ENCODE measurements around the gene ZNF408.

Gene ZNF408

DNA sequence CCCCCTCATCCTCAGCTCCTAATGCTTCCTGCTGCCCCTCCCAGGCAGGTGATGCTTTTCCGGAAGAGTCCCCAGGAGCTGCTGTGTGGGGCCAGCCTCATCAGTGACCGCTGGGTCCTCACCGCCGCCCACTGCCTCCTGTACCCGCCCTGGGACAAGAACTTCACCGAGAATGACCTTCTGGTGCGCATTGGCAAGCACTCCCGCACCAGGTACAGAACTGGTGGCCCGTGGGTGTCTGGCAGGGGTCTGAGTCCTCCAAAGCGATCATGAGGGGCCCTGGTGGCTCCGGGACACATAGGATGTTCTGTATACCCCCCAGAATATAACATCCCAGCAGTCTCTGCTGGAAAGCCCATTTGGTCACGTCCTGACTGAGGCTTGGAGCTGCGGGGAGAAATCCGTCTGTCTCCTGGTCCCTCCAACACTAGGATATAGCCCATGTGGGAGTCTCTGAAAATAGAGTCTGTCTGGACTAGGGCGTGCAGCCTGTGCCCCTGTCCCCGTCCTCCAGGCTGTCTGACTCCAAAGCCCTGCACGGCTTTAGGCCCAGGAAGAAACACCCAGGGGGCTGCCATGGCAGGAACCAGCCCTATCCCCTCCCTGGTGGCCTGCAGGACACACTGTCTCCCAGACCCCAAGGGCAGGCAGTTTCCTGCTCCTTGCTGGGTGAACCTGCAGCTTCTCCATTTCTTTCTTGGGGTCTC lies 27.3 kb downstream of the ZNF408 start:
- no peak for DNase-seq (ENCODE audit: low spot score)

DNA sequence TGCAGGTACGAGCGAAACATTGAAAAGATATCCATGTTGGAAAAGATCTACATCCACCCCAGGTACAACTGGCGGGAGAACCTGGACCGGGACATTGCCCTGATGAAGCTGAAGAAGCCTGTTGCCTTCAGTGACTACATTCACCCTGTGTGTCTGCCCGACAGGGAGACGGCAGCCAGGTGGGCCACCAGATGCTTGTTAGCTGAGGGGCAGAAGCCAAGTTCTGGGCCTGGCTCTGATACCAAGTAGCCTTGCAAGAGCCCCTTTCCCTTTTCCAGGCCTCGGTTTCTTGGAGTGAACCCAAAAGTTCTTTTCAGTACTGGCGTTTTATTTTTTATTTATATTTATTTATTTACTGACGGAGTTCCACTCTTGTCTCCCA lies 27.8 kb downstream of the ZNF408 start:
- DNase-seq (ENCODE audit: low spot score) = no peak

DNA sequence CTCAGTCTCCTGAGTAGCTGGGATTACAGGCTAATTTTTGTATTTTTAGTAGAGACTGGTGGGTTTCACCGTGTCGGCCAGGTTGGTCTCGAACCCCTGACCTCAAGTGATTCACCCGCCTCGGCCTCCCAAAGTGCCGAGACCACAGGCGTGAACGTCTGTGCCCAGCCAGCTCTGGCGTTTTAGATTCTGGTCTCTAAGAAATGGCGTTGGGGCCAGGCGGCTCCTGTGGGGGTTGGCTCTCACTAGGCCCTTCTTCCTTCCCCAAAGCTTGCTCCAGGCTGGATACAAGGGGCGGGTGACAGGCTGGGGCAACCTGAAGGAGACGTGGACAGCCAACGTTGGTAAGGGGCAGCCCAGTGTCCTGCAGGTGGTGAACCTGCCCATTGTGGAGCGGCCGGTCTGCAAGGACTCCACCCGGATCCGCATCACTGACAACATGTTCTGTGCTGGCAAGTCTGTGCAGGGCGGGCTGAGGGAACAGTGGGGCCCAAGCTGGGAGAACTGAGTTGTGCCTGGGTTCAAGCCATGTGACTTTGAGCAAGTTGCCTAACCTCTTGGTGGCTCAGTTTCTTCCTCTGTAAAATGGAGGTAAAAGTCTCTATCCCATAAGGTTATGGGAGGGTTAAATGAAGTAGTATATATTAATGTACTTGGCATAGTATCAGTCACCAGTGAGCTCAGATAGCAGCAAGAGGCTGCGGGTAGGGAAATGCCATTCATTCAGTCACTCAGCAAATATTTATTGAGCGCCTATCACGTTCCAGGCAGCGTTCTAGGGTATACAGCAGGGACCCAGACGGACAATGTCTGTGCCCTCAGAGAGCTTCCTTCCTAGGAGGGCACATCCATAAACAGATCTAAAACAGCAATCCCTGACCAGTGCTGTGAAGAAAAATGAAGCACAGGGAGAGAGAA lies 28.5 kb downstream of the ZNF408 start:
- DNase-seq (ENCODE audit: low spot score) = no peak

DNA sequence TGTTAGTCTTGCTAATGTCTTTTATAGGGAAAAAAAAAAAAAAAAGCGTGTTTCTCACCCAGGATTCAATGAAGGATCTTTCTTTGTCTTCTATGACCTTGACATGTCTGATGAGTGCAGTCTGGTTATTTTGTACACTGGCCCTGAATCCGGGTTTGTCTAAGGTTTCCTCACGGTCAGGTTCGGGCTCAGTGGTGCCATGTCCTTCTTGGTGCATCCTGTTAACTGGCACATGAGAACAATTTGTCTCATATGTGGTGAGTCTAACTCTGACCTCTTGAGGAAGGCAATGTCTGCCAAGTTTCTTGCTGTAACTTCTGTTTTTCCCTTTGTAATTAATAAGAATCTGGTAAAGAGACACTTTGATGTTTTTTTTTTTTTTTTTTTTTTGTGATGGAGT lies 30.7 kb downstream of the ZNF408 start:
- no peak for DNase-seq (ENCODE audit: low spot score)

DNA sequence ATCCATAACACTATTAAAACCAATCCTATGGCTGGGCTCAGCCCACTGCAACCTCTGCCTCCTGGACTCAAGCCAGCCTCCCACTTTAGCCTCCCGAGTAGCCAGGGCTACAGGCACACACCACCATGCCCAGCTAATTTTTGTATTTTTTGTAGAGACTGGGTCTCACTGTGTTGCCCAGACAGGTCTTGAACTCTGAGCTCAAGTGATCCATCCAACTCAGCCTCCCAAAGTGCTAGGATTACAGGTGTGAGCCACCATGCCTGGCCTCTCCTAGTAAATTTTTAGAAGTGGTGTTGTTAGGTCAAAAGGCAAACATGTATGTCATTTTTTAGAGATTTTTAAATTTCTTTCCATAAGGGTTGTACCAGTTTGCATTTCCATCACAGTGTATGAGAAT lies 32.4 kb downstream of the ZNF408 start:
- no peak for DNase-seq (ENCODE audit: low spot score)

DNA sequence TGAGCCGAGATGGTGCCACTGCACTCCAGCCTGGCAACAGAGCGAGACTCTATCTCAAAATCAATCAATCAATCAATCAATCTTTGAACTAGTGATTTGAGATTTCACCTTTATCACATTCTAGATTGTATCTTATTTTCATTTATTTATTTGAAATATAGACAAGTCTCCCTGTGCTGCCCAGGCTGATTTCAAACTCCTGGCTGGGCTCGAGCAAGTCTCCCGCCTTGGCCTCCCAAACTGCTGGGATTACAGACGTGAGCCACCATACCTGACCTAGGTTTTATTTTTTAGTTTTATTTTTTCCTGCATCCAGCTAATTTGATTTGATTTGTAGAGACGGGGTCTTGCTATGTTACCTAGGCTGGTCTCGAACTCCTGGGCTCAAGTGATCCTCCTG lies 35.3 kb downstream of the ZNF408 start:
- no peak for DNase-seq (ENCODE audit: low spot score)

DNA sequence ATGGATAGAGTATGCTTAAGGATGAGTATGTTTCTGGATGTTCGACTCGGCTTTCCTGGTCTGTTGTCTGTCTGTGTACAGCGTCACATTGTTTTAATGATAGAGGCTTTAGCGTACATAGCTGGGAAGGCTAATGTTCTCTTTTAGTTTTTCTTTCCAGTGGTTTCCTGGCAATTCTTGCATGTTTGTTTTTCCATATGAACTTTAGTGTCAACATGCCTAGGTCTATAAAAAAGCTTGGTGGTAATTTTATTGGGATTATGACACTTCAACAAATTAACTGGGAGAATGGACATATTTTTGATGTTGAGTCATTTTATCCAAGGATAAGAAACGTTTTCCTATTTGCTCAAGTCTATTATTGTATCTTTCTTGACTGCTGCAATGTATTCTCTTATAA lies 35.8 kb downstream of the ZNF408 start:
- no peak for DNase-seq (ENCODE audit: low spot score)

DNA sequence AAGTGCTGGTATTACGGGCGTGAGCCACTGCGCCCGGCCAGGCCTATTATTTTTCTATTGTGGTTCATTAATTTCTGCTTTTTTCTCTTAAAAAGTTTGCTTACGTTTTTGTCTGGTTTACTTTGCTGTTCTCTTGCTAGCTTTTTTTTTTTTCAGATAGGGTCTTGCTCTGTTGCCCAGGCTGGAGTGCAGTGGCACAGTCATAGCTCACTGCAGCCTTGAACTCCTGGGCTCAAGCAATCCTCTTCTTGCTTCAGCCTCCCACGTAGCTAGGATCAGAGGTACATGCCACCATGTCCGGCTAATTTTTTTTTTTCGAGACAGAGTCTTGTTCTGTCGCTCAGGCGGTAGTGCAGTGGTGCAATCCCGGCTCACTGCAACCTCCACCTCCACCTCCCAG lies 36.9 kb downstream of the ZNF408 start:
- no peak for DNase-seq (ENCODE audit: low spot score)

DNA sequence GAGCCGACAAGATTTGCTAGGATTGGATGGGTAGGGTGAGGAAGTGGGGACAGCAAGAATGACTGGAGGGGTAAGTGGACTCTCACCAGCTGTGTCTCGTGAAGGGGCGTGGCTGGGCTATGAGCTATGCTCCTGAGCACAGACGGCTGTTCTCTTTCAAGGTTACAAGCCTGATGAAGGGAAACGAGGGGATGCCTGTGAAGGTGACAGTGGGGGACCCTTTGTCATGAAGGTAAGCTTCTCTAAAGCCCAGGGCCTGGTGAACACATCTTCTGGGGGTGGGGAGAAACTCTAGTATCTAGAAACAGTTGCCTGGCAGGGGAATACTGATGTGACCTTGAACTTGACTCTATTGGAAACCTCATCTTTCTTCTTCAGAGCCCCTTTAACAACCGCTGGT lies 38.1 kb downstream of the ZNF408 start:
- DNase-seq (ENCODE audit: low spot score) = no peak

DNA sequence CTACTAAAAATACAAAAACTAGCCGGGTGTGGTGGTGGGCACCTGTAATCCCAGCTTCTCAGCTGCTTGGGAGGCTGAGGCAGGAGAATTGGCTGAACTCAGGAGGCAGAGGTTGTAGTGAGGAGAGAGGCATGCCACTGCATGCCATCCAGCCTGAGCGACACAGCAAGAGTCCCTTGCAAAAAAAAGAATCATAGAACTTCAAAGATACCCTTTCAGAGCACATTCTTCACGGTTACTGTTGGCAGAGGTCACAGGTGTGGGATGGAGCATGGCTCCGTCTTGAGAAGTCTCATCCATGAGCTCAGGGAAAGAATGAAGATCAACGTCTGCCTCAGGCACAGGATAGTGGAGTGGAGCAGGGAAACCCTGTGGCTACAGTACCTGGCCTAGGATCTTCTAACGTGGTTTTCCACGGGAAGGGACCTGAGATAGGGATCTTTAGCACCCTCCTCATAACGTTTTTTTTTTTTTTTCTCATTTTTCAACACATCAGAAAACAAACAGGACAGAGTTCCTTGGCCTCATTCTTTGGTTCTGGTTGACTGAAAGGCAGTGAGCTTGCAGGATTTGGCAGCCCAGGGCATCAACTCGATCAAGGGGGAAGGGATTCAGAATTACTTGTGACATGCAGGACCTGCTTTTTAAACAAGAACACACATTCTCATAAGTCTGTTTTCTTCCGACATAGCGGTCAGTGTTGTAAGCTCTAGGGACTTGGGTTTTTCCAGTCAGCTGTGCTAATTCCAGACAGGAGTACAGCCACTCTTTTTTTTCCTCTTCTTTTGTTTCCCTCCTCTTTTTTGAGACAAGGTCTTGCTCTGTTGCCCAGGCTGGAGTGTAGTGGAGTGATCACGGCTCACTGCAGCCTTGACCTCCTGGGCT lies 41.0 kb downstream of the ZNF408 start:
- no peak for DNase-seq (ENCODE audit: low spot score)

DNA sequence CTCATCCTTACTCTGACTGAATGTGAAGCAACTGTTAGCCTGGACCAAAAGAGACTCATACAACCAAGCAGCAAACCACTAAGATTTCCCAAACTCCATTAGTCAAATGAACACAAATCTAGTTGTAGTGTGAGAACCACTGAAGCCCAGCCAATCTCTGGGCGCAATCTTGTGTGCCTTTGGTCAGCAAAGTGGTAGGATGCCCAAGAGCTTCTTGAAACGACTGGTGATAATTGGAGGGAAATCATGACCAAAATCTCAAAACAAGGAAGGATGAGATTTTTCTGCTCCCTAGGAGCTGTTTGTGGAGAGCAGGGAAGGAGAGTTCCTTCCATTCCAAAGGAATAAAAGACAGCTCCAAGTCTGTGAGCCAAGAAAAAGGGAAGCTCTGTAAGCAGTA lies 42.2 kb downstream of the ZNF408 start:
- no peak for DNase-seq (ENCODE audit: low spot score)

DNA sequence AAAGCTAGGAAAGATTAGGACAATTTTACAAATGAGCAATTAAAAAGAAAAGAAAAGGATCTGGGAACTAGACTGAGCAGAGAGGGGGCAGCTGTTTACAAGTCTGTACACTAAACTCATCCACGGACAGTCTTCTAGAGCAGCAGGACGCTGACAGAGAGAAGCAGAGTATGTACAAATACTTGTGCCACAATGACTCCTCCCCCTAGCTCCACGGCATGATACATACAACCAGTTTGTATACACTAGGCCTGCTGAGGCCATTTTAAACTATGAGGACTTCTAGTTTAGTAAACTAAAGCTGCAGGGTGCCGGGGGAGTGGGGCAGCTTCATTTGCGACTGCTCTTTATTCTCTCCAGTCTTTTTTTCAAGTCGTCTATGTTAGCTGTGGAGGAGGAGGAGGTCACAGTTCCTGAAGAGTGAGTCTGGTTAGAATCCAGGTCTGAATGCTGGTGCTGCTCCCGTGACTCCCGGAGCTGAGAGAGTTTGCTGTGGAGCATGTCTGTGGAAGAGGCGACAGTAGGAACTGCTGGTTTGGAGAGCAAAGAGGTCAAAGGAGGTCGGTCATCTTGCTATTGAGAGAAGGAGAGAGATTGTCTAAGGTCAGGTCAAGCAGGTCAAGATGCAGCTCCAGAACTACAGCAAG lies 43.0 kb downstream of the ZNF408 start:
- DNase-seq (ENCODE audit: low spot score) = no peak

DNA sequence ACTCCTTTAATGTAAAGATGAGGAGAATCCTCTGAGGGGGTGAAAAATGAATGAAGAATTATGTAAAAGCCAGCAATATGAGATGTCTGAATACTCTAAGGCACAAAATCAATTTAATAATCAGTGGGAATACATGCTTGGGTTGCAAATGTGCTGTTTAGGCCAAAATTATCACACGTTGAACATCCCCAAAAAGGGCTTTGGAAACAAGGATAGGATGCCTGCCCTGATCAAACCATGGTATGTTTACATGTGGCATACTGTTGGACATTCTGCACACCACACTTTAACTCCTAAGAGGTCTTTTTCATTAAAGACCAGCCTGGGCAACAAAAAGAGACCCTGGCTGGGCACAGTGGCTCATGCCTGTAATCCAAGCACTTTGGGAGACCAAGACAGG lies 44.5 kb downstream of the ZNF408 start:
- no peak for DNase-seq (ENCODE audit: low spot score)

- no peak for DNase-seq (ENCODE audit: low spot score)
These were observed 45.2 kb downstream of the ZNF408 start for GRCh38 chr11:46745995-46746394.

DNA sequence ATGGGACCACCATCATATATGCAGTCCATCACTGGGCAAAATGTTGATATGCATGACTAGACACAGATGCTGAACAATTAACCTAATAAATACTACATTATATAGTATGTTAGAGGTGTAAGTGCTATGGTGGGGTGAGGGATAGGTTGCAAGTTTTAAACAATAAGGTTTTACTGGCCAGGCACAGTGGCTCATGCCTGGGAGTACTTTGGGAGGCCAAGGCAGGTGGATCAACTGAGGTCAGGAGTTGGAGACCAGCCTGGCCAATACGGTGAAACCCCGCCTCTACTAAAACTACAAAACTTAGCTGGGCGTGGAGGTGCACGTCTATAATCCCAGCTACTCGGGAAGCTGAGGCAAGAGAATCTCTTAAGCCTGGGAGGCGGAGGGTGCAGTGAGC lies 46.3 kb downstream of the ZNF408 start:
- no peak for DNase-seq (ENCODE audit: low spot score)

Measured in cerebellar cortex (tissue), 1 donor.